C4-2B (cell line): Measurements from ENCODE around the gene ALDOC.

ENCODE experiments used
- CTCF ChIP-seq: fragments of 450-650 bp; conservative IDR thresholded peaks from 2 replicates; pipeline ENCODE4 v1.5.1; 2017; ENCODE audit warnings: mild to moderate bottlenecking
- ZFX ChIP-seq: fragments of 450-650 bp; IDR thresholded peaks from 2 replicates; pipeline ENCODE4 v1.6.1; 2017

DNA sequence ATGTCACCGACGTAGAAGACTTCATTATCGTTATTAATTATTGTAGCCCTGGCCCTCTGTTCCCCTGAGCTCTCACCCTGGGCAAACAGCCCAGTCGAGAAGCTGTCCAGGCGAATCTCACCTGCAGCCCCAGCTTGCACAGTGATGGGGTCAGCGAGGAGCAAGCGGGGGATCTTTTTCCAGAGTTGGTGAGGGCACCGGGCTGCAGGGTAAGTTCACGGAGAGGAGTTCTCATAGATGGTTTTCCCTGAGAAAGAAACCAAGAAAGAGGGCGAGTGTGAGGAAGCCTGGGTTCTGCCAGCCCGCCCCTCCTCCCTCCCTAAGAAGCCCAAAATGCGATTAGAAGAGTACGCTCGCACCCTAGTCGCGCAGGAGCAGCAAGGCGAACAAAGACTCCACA lies 21.7 kb upstream of the ALDOC start:
- TF ChIP-seq CTCF, result no peak
- no peak for TF ChIP-seq ZFX
